ENCODE data around the gene GUCA2A. TPM values are rescaled to one million over a fixed set of nuclear protein-coding genes. Genes with fewer than 3 reads are reported as not detected.

GUCA2A gene
- total and polyA plus RNA-seq, 2 of the 4 experiments (the other 2 are of a cell fraction) = not detected

DNA sequence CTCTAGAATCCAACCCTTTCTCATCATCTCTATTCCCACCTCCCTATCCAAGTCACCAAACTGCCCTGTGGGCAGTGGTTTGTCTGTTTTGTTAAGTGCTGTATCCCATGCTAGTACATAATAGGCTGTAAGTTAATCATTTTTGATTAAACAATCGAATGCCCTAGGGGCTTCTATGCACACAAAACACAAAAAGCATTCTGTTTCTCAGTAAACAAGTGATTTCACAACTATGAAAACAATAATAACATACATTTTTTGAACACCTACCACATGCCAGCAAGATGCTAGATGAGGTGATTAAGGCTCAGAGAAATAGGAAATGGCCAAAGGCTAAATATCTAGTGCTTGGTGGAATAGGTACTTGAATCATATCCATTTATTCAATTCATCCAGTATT, 16.4 kb downstream of the GUCA2A start:
- no peak overlapping the region for H3K14ac ChIP-seq (replicated peaks; ENCODE audit: low read depth, low read length)
- no peak overlapping the region for H2AK5ac ChIP-seq (ENCODE audit: low read depth, low read length)
- H3K4me2 ChIP-seq (ENCODE audit: low read depth, low read length) = no peak overlapping the region
- H3K4ac ChIP-seq (ENCODE audit: low read depth, low read length) = no peak overlapping the region
- no peaks in the 10 kb centered on the region for H4K20me1 ChIP-seq (ENCODE audit: insufficient read depth, low read length)
- H2AK9ac ChIP-seq (replicated peaks; ENCODE audit: low read depth, low read length, poor library complexity) = no peak overlapping the region
- TF ChIP-seq FOS (IDR thresholded peaks at IDR 0.05; ENCODE audit: low read depth, low read length) = no peak
- no peak for TF ChIP-seq MAZ (IDR thresholded peaks at IDR 0.05; ENCODE audit: borderline replicate concordance, low read depth, low read length)
- TF ChIP-seq CEBPB (IDR thresholded peaks at IDR 0.05; ENCODE audit: low read depth, low read length) = no peak
- no peak for TF ChIP-seq BHLHE40 (IDR thresholded peaks at IDR 0.05; ENCODE audit: low read depth, low read length)
- TF ChIP-seq, protein P1, sequence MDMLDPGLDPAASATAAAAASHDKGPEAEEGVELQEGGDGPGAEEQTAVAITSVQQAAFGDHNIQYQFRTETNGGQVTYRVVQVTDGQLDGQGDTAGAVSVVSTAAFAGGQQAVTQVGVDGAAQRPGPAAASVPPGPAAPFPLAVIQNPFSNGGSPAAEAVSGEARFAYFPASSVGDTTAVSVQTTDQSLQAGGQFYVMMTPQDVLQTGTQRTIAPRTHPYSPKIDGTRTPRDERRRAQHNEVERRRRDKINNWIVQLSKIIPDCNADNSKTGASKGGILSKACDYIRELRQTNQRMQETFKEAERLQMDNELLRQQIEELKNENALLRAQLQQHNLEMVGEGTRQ (IDR thresholded peaks at IDR 0.05; ENCODE audit: low read depth, low read length) = no peak
- no peak for TF ChIP-seq NFE2L2 (IDR thresholded peaks at IDR 0.05; ENCODE audit: low read depth, low read length)
- TF ChIP-seq, protein P2, sequence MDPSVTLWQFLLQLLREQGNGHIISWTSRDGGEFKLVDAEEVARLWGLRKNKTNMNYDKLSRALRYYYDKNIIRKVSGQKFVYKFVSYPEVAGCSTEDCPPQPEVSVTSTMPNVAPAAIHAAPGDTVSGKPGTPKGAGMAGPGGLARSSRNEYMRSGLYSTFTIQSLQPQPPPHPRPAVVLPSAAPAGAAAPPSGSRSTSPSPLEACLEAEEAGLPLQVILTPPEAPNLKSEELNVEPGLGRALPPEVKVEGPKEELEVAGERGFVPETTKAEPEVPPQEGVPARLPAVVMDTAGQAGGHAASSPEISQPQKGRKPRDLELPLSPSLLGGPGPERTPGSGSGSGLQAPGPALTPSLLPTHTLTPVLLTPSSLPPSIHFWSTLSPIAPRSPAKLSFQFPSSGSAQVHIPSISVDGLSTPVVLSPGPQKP (IDR thresholded peaks at IDR 0.05; ENCODE audit: borderline replicate concordance, low read depth, low read length) = no peak
- no peak for TF ChIP-seq CHD1 (IDR thresholded peaks at IDR 0.05; ENCODE audit: low read depth, low read length)
- no peak for TF ChIP-seq MXI1 (IDR thresholded peaks at IDR 0.05; ENCODE audit: borderline replicate concordance, low read depth, low read length)
- no peak for TF ChIP-seq POLR2A (IDR thresholded peaks at IDR 0.05; ENCODE audit: low read depth, low read length)
- TF ChIP-seq RAD21 (IDR thresholded peaks at IDR 0.05; ENCODE audit: low read length) = no peak
- TF ChIP-seq RCOR1 (IDR thresholded peaks at IDR 0.05; ENCODE audit: insufficient replicate concordance, low read length) = no peak
- TF ChIP-seq MAFK (IDR thresholded peaks at IDR 0.05; ENCODE audit: low read depth, low read length) = no peak
- TF ChIP-seq SMC3 (IDR thresholded peaks at IDR 0.05; ENCODE audit: low read depth, low read length) = no peak
- no peak overlapping the region for H3K9ac ChIP-seq (ENCODE audit: low read depth, low read length)
- no peaks in the 10 kb centered on the region for H3K4me1 ChIP-seq (ENCODE audit: control insufficient read depth, insufficient read depth, low read length)
- CTCF ChIA-PET = interaction anchor here (1.9 kb wide), 1 partner anchor 10 kb away, joined by 4 read pairs; no protein-coding TSS in a partner anchor
- no peaks in the 10 kb centered on the region for H3K36me3 ChIP-seq (ENCODE audit: control insufficient read depth, insufficient read depth, low read length)
- ATAC-seq (ENCODE audit: low read depth) (no peak), DNase-seq (no peak)
- no peak overlapping the region for H4K8ac ChIP-seq (ENCODE audit: low read depth in 2 of 2, low read length in 2 of 2)
- no peaks in the 10 kb centered on the region; the same call in 1 of the 2 replicates for H3K9me1 ChIP-seq (ENCODE audit: insufficient read depth, low read length)
- H3K27ac ChIP-seq (ENCODE audit: insufficient read depth, low read length) = no peak overlapping the region
- dilution Hi-C loops (cut with HindIII; ENCODE audit: low sequenced_read_pairs, unreplicated experiment) (no loop called here), intact Hi-C loops (cut with micrococcal nuclease) (loop anchor here (5.0 to 10.0 kb wide), 5 partner anchors 333 to 609 kb away; partner anchors contain the start of genes PPIH and YBX1), in situ Hi-C loops (cut with MboI; ENCODE audit: low sequenced_read_pairs) (loop anchor here (10.0 kb wide), 1 partner anchor 573 kb away; no protein-coding TSS in a partner anchor)
- H2AFZ ChIP-seq (replicated peaks; ENCODE audit: low read length, poor library complexity) = no peak overlapping the region
- no peaks in the 10 kb centered on the region for H3K9me3 ChIP-seq (ENCODE audit: control insufficient read depth, insufficient read depth, low read length)
- no peak overlapping the region for H2BK5ac ChIP-seq (ENCODE audit: low read depth, low read length, poor library complexity, severe bottlenecking)
- H4K91ac ChIP-seq (ENCODE audit: insufficient read depth, low read depth, low read length) = no peak overlapping the region
- POLR2A ChIA-PET (ENCODE audit: unreplicated experiment) = no interaction called here
- no peak overlapping the region for H2BK20ac ChIP-seq (ENCODE audit: low read depth, low read length)
- H3K27me3 ChIP-seq (ENCODE audit: control insufficient read depth, insufficient read depth, low read length) = peaks cover 52% of the 10 kb centered on the region
- no peak overlapping the region for H3K4me3 ChIP-seq (ENCODE audit: insufficient read depth, low read depth, low read length)
- no TSS peak for BruUV-seq (replicated peaks)
- no peak overlapping the region for H2BK15ac ChIP-seq (ENCODE audit: low read depth, low read length)
- H3K18ac ChIP-seq (ENCODE audit: low read depth, low read length) = no peak overlapping the region
- WGBS, 2 experiments (ENCODE audit: extremely low coverage in 2 of 2, insufficient read length in 1 of 2) = no CpG with 5 or more reads among the region's 1 CpG
- no peak overlapping the region for H2BK120ac ChIP-seq (ENCODE audit: low read depth, low read length)
- H3K23ac ChIP-seq (ENCODE audit: low read depth, low read length) = no peak overlapping the region
- H3K56ac ChIP-seq (ENCODE audit: extremely low read depth, insufficient read depth, low read length) = no peak overlapping the region
- H4K5ac ChIP-seq (ENCODE audit: low read depth, low read length) = no peak overlapping the region
- no peaks in the 10 kb centered on the region for H3K79me1 ChIP-seq (ENCODE audit: low read depth in 1 of 2, low read length in 2 of 2)

All from IMR-90 (cell line).